GM12878 (cell line): ENCODE results near the gene CACHD1. TPM values are rescaled to one million over a fixed set of nuclear protein-coding genes. Genes with fewer than 3 reads are reported as not detected.

Experiments
- ATAC-seq: fragments of 200-7000 bp; cut with Tn5 transposase; 3 replicates; pipeline ENCODE4 v1.9.1; 2020; ENCODE audit warnings: mild to moderate bottlenecking, moderate library complexity
- BruUV-seq: library from RNA; stranded (reverse); fragments of 400-500 nt; replicated peaks from 2 replicates; lab custom pipeline; 2021; lab: Mats Ljungman, UMichigan
- CTCF ChIA-PET: fragments of 300-600 bp; sonication (Branson Sonifier 250); formaldehyde crosslinking; extraction: SDS; loops from one replicate; lab custom pipeline; 2021; ENCODE audit warnings: inconsistent platforms; lab: Yijun Ruan, JAX
- POLR2A ChIA-PET: fragments of 350-600 bp; formaldehyde crosslinking; extraction: SDS; loops from one replicate; lab custom pipeline; 2021; ENCODE audit warnings: inconsistent platforms; lab: Charles Lee
- RAD21 ChIA-PET: fragments of 300-600 bp; sonication (Branson Sonifier 250); formaldehyde crosslinking; loops from one replicate; lab custom pipeline; 2023; ENCODE audit warnings: antibody characterized with exemption; ENCODE audit not compliant: unreplicated experiment; lab: Charles Lee
- SMC1A ChIA-PET: fragments of 300-600 bp; sonication (Branson Sonifier 250); formaldehyde crosslinking; loops from one replicate; lab custom pipeline; 2023; ENCODE audit not compliant: unreplicated experiment, uncharacterized antibody; lab: Charles Lee
- DNase-seq: peaks from one replicate; pipeline ENCODE4 v3.0.0-alpha.2; 2011; ENCODE audit warnings: low read depth, low spot score
- FAIRE-seq: peaks from 3 replicates; lab custom pipeline; 2011; peaks lifted over from hg19 to GRCh38; lab: Jason Lieb, UNC
- H2AFZ ChIP-seq: 2 replicates; pipeline ENCODE4 v1.6.0; 2011; ENCODE audit warnings: low read depth, low read length, control low read depth; ENCODE audit not compliant: control insufficient read depth
- H3K27ac ChIP-seq: 2 replicates; pipeline ENCODE4 v1.5.1; 2011; ENCODE audit warnings: control low read depth; ENCODE audit not compliant: control insufficient read depth, insufficient read depth
- H3K27me3 ChIP-seq, 2 experiments: replicated peaks in 1 of 2; 2 replicates each; pipeline versions ENCODE4 v1.6.0 to v1.6.1; 2011; ENCODE audit warnings: low read length in 1 of 2; ENCODE audit not compliant: control insufficient read depth in 2 of 2, insufficient read depth in 2 of 2
- H3K36me3 ChIP-seq, 2 experiments: 2 replicates each; pipeline ENCODE4 v1.5.1; 2011; ENCODE audit warnings: low read length in 1 of 2; ENCODE audit not compliant: control insufficient read depth in 2 of 2, insufficient read depth in 2 of 2
- H3K4me1 ChIP-seq: 2 replicates; pipeline ENCODE4 v1.6.1; 2011; ENCODE audit warnings: mild to moderate bottlenecking, low read length, moderate library complexity, mixed read lengths; ENCODE audit not compliant: control insufficient read depth, insufficient read depth
- H3K4me2 ChIP-seq: 2 replicates; pipeline ENCODE4 v1.6.0; 2011; ENCODE audit warnings: control low read depth; ENCODE audit not compliant: control insufficient read depth, insufficient read depth
- H3K4me3 ChIP-seq: fragments of 200-600 bp; sonication (generic); 2 replicates; pipeline ENCODE4 v1.5.1; 2016
- H3K79me2 ChIP-seq: 2 replicates; pipeline ENCODE4 v1.6.0; 2011; ENCODE audit warnings: low read length; ENCODE audit not compliant: control insufficient read depth, insufficient read depth
- H3K9ac ChIP-seq: 2 replicates; pipeline ENCODE4 v1.8.0; 2011; ENCODE audit warnings: low read length, control low read depth, mixed read lengths; ENCODE audit not compliant: control insufficient read depth, insufficient read depth
- H3K9me3 ChIP-seq: replicated peaks from 3 replicates; pipeline ENCODE4 v1.5.1; 2011; ENCODE audit warnings: mild to moderate bottlenecking, low read length; ENCODE audit not compliant: control insufficient read depth, insufficient read depth
- H4K20me1 ChIP-seq: 2 replicates; pipeline ENCODE4 v1.6.0; 2011; ENCODE audit not compliant: control insufficient read depth, insufficient read depth
- CHD1 ChIP-seq: IDR thresholded peaks from 2 replicates; pipeline ENCODE4 v1.6.1; 2012; ENCODE audit warnings: low read depth, low read length, improper control_type of control experiment
- CTCF ChIP-seq, 3 experiments: IDR thresholded peaks in 2 of 3; conservative IDR thresholded peaks in 1 of 3; 2 replicates each; pipeline ENCODE4 v1.5.1; 2011; ENCODE audit warnings: low read depth in 3 of 3, low read length in 3 of 3, mild to moderate bottlenecking in 3 of 3, control low read depth in 2 of 3, moderate library complexity in 2 of 3, inconsistent platforms in 1 of 3, mixed read lengths in 1 of 3; ENCODE audit not compliant: control insufficient read depth in 2 of 3, insufficient read depth in 1 of 3; ENCODE audit errors: extremely low read depth in 1 of 3
- EZH2 ChIP-seq: IDR thresholded peaks from 2 replicates; pipeline ENCODE4 v1.6.1; 2012; ENCODE audit warnings: low read depth, mild to moderate bottlenecking, control low read depth, inconsistent platforms, low read length, borderline replicate concordance; ENCODE audit not compliant: control insufficient read depth
- HCFC1 ChIP-seq: fragments of 150-350 bp; IDR thresholded peaks from 2 replicates; pipeline ENCODE4 v1.6.1; 2014; ENCODE audit warnings: low read length
- JUND ChIP-seq: IDR thresholded peaks from 2 replicates; pipeline ENCODE4 v1.6.1; 2012; ENCODE audit warnings: low read depth, mild to moderate bottlenecking, low read length, improper control_type of control experiment, moderate library complexity
- KLF5 ChIP-seq: fragments of 450-650 bp; IDR thresholded peaks from 2 replicates; pipeline ENCODE4 v1.6.1; 2014; ENCODE audit warnings: mild to moderate bottlenecking; ENCODE audit not compliant: partially characterized antibody
- MEF2B ChIP-seq: fragments of 450-650 bp; IDR thresholded peaks from 2 replicates; pipeline ENCODE4 v1.6.1; 2018; ENCODE audit warnings: mild to moderate bottlenecking, moderate library complexity; ENCODE audit not compliant: partially characterized antibody, poor library complexity, severe bottlenecking
- MTA2 ChIP-seq: fragments of 450-650 bp; IDR thresholded peaks from 2 replicates; pipeline ENCODE4 v1.6.1; 2016; ENCODE audit warnings: low read depth, mild to moderate bottlenecking, moderate library complexity
- MTA3 ChIP-seq: IDR thresholded peaks from 2 replicates; pipeline ENCODE4 v1.6.1; 2012; ENCODE audit warnings: low read length, inconsistent platforms, borderline replicate concordance
- MXI1 ChIP-seq: fragments of 150-350 bp; IDR thresholded peaks from 2 replicates; pipeline ENCODE4 v1.6.1; 2011; ENCODE audit warnings: low read depth, mild to moderate bottlenecking, inconsistent platforms, low read length, improper control_type of control experiment
- NFIC ChIP-seq: IDR thresholded peaks from 2 replicates; pipeline ENCODE4 v1.6.1; 2012; ENCODE audit warnings: low read depth, mild to moderate bottlenecking, inconsistent platforms, low read length, moderate library complexity
- RELA ChIP-seq: fragments of 450-650 bp; IDR thresholded peaks from 2 replicates; pipeline ENCODE4 v1.8.0; 2014; ENCODE audit warnings: borderline replicate concordance; ENCODE audit not compliant: partially characterized antibody
- RFX5 ChIP-seq: IDR thresholded peaks from 2 replicates; pipeline ENCODE4 v1.6.1; 2011; ENCODE audit warnings: low read depth, low read length, improper control_type of control experiment
- RUNX3 ChIP-seq: IDR thresholded peaks from 2 replicates; pipeline ENCODE4 v1.6.1; 2012; ENCODE audit warnings: low read length, inconsistent platforms
- SREBF1 ChIP-seq: IDR thresholded peaks from 2 replicates; pipeline ENCODE4 v1.6.1; 2012; ENCODE audit warnings: mild to moderate bottlenecking, low read length
- TCF3 ChIP-seq: IDR thresholded peaks from 2 replicates; pipeline ENCODE4 v1.6.1; 2012; ENCODE audit warnings: low read depth, mild to moderate bottlenecking, low read length, borderline replicate concordance; ENCODE audit not compliant: insufficient read depth
- WGBS: methylation state at CpG from one replicate; pipeline ENCODE4 v1.1.6; 2016; ENCODE audit warnings: low lambda C conversion rate; ENCODE audit not compliant: insufficient replicate concordance, insufficient coverage; ENCODE audit errors: missing lambda C conversion rate; 5-methylcytosine and 5-hydroxymethylcytosine counted together
- in situ Hi-C: fragments of 300-500 bp; cut with MboI; formaldehyde crosslinking; loops from 9 replicates; pipeline ENCODE4 v1.14.3; 2018; ENCODE audit warnings: mixed read lengths
- intact Hi-C: fragments of 100-400 bp; cut with micrococcal nuclease; formaldehyde crosslinking; loops from one replicate; pipeline ENCODE4 v1.14.2; 2022; ENCODE audit not compliant: unreplicated experiment
- polyA plus RNA-seq, 11 experiments: library from polyadenylated mRNA; depleted of rRNA in 4 of 11; unstranded in 6 of 11; stranded (reverse) in 5 of 11; fragments of >200 nt; fragmentation: Nextera tagmentation in 4 of 11; fragmentation: Illumina TruSeq in 1 of 11; extraction: Ambion mirVana in 4 of 11; extraction: Trizol in 1 of 11; gene quantifications; 1 replicate in 1 of 11; 2 replicates in 10 of 11; pipeline versions ENCODE4 v1.2.1 to v1.2.3, GENCODE V29; 2011 to 2016; ENCODE audit warnings: inconsistent platforms in 2 of 11, missing spikeins in 2 of 11, low read depth in 1 of 11
- total RNA-seq, 4 experiments: library from RNA; depleted of rRNA in 3 of 4; stranded (reverse); fragments of >200 nt in 3 of 4; fragmentation: Illumina TruSeq in 1 of 4; extraction: Trizol in 1 of 4; gene quantifications; 2 replicates each; pipeline versions ENCODE4 v1.2.1 to v1.2.3, GENCODE V29; 2013 to 2021

Gene CACHD1
- total and polyA plus RNA-seq, 10 of the 15 experiments (the other 5 are each of a cell fraction or from before 2014, with no cell fraction given) = 0.03 TPM; not detected in 9

- SMC1A ChIA-PET = no interaction called here
Measured at GRCh38 chr1:64437453-64437852, 32.5 kb upstream of the CACHD1 start.

More at GRCh38 chr1:64437453-64437852, 32.5 kb upstream of the CACHD1 start:
- H3K36me3 ChIP-seq = no peaks in the 10 kb centered on the region
- no peaks in the 10 kb centered on the region for H3K27me3 ChIP-seq
- DNase-seq (no peak), FAIRE-seq (no peak), ATAC-seq (no peak)
- H4K20me1 ChIP-seq = no peaks in the 10 kb centered on the region
- intact Hi-C loops = no loop called here
- no peaks in the 10 kb centered on the region for H3K4me1 ChIP-seq
- no TSS peak for BruUV-seq
- H3K4me3 ChIP-seq = no peak overlapping the region
- no peaks in the 10 kb centered on the region for H3K79me2 ChIP-seq
- in situ Hi-C loops = no loop called here
- TF ChIP-seq MTA2 = no peak
- no peak for TF ChIP-seq EZH2
- no peak for TF ChIP-seq CHD1
- no peak for TF ChIP-seq KLF5
- TF ChIP-seq SREBF1 = no peak
- TF ChIP-seq NFIC = no peak
- TF ChIP-seq JUND = no peak
- no peak for TF ChIP-seq MEF2B
- no peak for TF ChIP-seq MTA3
- no peak for TF ChIP-seq HCFC1
- TF ChIP-seq RELA = no peak
- TF ChIP-seq MXI1 = no peak
- no peak for TF ChIP-seq RUNX3
- TF ChIP-seq CTCF (IDR thresholded peaks at IDR 0.05 in 2 of 3, conservative IDR thresholded peaks at IDR 0.05 in 1 of 3; ENCODE audit: control insufficient read depth in 2 of 3, extremely low read depth in 1 of 3, insufficient read depth in 1 of 3, low read depth in 3 of 3, low read length in 3 of 3) = no peak
- TF ChIP-seq RFX5 = no peak
- TF ChIP-seq TCF3 = no peak
- POLR2A ChIA-PET = no interaction called here
- H3K9me3 ChIP-seq = no peaks in the 10 kb centered on the region
- H3K27ac ChIP-seq = no peak overlapping the region
- CTCF ChIA-PET = no interaction called here
- RAD21 ChIA-PET = no interaction called here
- no peak overlapping the region for H2AFZ ChIP-seq
- H3K9ac ChIP-seq = no peak overlapping the region
- 4% methylated on average over 2 of the region's 2 CpGs for WGBS
- no peak overlapping the region for H3K4me2 ChIP-seq
